Coronary artery (tissue), 2 donors: Measurements from ENCODE around the gene COL28A1.

Experiments used
- DNase-seq: peaks from one replicate; pipeline ENCODE4 v3.0.0-alpha.2; 2017; ENCODE audit warnings: low spot score
- H3K27ac ChIP-seq, 2 donors: fragments of 200-600 bp; sonication (generic); one replicate each; pipeline ENCODE4 v1.5.1; 2016 to 2019
- H3K4me3 ChIP-seq: fragments of 200-600 bp; sonication (generic); 2 replicates; pipeline ENCODE4 v1.5.1; 2016; ENCODE audit warnings: mild to moderate bottlenecking, moderate library complexity
- CTCF ChIP-seq: fragments of 200-600 bp; sonication (generic); IDR thresholded peaks from one replicate; pipeline ENCODE4 v1.5.1; 2019; ENCODE audit warnings: antibody characterized with exemption

Gene COL28A1

GRCh38 chr7:7535691-7536090 is at the start of gene COL28A1:
Gene COL28A1, minus strand, starts transcription at chr7:7535873. Its CDS starts 2,998 bp downstream, at chr7:7532875.
- H3K4me3 ChIP-seq, result no peak within 1 kb of the TSS

GRCh38 chr7:7584653-7585052 is 49.0 kb upstream of the COL28A1 start:
- TF ChIP-seq CTCF, result no peak
- DNase-seq, result no peak
- no peak overlapping the region for H3K4me3 ChIP-seq
- no peak overlapping the region for H3K27ac ChIP-seq

More at GRCh38 chr7:7535691-7536090, at the start of gene COL28A1:
- DNase-seq, result no peak
- TF ChIP-seq CTCF, result no peak
- H3K27ac ChIP-seq, result no peak within 1 kb of the TSS

GRCh38 chr7:7583731-7584130 is 48.1 kb upstream of the COL28A1 start:
- Histone ChIP-seq H3K4me3 (no peak overlapping the region), H3K27ac (no peak overlapping the region)
- DNase-seq, result no peak
- TF ChIP-seq CTCF, result no peak

- no peak overlapping the region for H3K27ac ChIP-seq
- DNase-seq, result no peak
- TF ChIP-seq CTCF, result no peak
- H3K4me3 ChIP-seq, result no peak overlapping the region
Measured at GRCh38 chr7:7582596-7582995, 46.9 kb upstream of the COL28A1 start.

GRCh38 chr7:7581531-7582179 is 46.0 kb upstream of the COL28A1 start:
- no peak for DNase-seq
- Histone ChIP-seq H3K27ac (no peak overlapping the region), H3K4me3 (no peak overlapping the region)
- TF ChIP-seq CTCF, result no peak

GRCh38 chr7:7579638-7580037 is 44.0 kb upstream of the COL28A1 start:
- Histone ChIP-seq H3K4me3 (no peak overlapping the region), H3K27ac (no peak overlapping the region)
- DNase-seq, result no peak
- no peak for TF ChIP-seq CTCF

GRCh38 chr7:7577888-7578287 is 42.2 kb upstream of the COL28A1 start:
- DNase-seq, result no peak
- no peak for TF ChIP-seq CTCF
- H3K4me3 ChIP-seq, result no peak overlapping the region
- H3K27ac ChIP-seq, result no peak overlapping the region
